ENCODE data around the gene RYR1. TPM values are rescaled to one million over a fixed set of nuclear protein-coding genes. Genes with fewer than 3 reads are reported as not detected.

Gene RYR1
- total and polyA plus RNA-seq, 2 donors from 2014 or later = 0.69 to 2.8 TPM

DNA sequence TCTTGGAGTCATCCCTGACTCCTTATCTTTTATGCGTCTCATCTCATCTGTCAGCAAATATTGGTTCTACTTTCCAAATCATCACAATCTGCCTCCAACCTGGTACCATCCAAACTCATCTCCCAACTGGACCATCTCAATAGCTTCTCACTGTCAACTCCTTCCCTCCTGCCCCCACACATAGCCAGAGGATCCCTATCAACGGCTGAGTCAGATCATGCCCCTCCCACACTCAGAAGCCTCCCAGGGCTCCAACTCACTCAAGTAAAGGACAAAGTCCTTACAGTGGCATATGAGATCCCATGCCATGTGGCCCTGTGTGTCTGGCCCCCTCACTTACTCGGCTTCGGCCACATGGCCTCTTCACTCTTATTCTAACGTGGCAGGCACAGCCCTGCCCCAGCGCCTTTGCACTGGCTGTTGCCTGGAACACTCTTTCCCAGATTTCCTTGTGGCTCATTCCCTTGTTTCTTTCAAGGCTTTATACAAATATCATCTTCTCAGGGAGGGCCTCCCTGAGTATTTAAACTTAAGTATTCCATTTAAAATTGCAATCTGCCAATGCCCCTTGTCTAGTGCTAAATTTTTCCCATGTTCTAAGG is 40.7 kb upstream of the RYR1 start:
- no peak for FAIRE-seq
- H3K36me3 ChIP-seq (ENCODE audit: control insufficient read depth in 2 of 3, insufficient read depth in 3 of 3, low read length in 3 of 3) = no peaks in the 10 kb centered on the region
- H3K27me3 ChIP-seq (ENCODE audit: control insufficient read depth, insufficient read depth, low read length) = peaks cover 13% of the 10 kb centered on the region
- H3K9me3 ChIP-seq (ENCODE audit: control insufficient read depth in 2 of 3, insufficient read depth in 1 of 3, low read length in 3 of 3) = no peaks in the 10 kb centered on the region
- TF ChIP-seq, protein P1, sequence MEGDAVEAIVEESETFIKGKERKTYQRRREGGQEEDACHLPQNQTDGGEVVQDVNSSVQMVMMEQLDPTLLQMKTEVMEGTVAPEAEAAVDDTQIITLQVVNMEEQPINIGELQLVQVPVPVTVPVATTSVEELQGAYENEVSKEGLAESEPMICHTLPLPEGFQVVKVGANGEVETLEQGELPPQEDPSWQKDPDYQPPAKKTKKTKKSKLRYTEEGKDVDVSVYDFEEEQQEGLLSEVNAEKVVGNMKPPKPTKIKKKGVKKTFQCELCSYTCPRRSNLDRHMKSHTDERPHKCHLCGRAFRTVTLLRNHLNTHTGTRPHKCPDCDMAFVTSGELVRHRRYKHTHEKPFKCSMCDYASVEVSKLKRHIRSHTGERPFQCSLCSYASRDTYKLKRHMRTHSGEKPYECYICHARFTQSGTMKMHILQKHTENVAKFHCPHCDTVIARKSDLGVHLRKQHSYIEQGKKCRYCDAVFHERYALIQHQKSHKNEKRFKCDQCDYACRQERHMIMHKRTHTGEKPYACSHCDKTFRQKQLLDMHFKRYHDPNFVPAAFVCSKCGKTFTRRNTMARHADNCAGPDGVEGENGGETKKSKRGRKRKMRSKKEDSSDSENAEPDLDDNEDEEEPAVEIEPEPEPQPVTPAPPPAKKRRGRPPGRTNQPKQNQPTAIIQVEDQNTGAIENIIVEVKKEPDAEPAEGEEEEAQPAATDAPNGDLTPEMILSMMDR (IDR thresholded peaks at IDR 0.05; ENCODE audit: borderline replicate concordance, extremely low read depth, insufficient read depth) = no peak
- intact Hi-C loops (cut with DNase I) = loop anchor here (10.0 kb wide), 1 partner anchor 232 kb away; no protein-coding TSS in a partner anchor
- no peaks in the 10 kb centered on the region for H3K4me1 ChIP-seq (ENCODE audit: control insufficient read depth in 2 of 3, insufficient read depth in 2 of 3, low read depth in 1 of 3, low read length in 3 of 3)
- H3K9ac ChIP-seq (ENCODE audit: low read length in 3 of 3) = no peak overlapping the region
- H3K27ac ChIP-seq (ENCODE audit: low read depth in 2 of 2, low read length in 2 of 2) = no peak overlapping the region
- no peak overlapping the region for H3K4me3 ChIP-seq (ENCODE audit: low read length in 3 of 3)
- DNase-seq = no peak

DNA sequence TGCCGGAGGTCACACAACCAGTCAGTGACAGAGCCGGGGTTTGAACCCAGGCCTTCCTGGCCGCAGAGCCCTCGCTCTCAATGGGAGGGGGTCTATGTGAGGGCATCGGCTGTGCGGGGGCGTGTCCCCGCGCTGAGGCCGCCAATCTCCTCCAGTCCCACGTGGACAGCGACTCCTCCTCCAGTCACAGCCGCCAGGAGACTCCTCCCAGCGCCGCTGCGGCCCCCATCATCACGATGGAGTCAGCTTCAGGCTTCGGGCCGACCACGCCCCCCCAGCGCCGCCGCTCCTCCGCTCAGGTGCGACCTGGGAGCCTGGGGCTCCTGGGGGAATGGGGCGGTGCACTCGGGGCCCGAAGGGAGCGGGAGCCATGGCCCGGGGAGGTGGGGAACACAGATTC is 39.0 kb upstream of the RYR1 start:
- no peak overlapping the region for H3K4me3 ChIP-seq (ENCODE audit: low read length in 3 of 3)
- H3K36me3 ChIP-seq (ENCODE audit: control insufficient read depth in 2 of 3, insufficient read depth in 3 of 3, low read length in 3 of 3) = no peaks in the 10 kb centered on the region
- TF ChIP-seq, protein P1 (IDR thresholded peaks at IDR 0.05; ENCODE audit: borderline replicate concordance, extremely low read depth, insufficient read depth) = no peak
- no peaks in the 10 kb centered on the region for H3K9me3 ChIP-seq (ENCODE audit: control insufficient read depth in 2 of 3, insufficient read depth in 1 of 3, low read length in 3 of 3)
- H3K4me1 ChIP-seq (ENCODE audit: control insufficient read depth in 2 of 3, insufficient read depth in 2 of 3, low read depth in 1 of 3, low read length in 3 of 3) = no peaks in the 10 kb centered on the region
- peak in 4 of 5 donors; percentile 83 to 92 (median 88) for DNase-seq
- no peak overlapping the region for H3K27ac ChIP-seq (ENCODE audit: low read depth in 2 of 2, low read length in 2 of 2)
- H3K27me3 ChIP-seq (ENCODE audit: control insufficient read depth, insufficient read depth, low read length) = peaks cover 13% of the 10 kb centered on the region
- intact Hi-C loops (cut with DNase I) = loop anchor here (10.0 kb wide), 1 partner anchor 230 kb away; no protein-coding TSS in a partner anchor
- H3K9ac ChIP-seq (ENCODE audit: low read length in 3 of 3) = no peak overlapping the region
- FAIRE-seq = no peak

DNA sequence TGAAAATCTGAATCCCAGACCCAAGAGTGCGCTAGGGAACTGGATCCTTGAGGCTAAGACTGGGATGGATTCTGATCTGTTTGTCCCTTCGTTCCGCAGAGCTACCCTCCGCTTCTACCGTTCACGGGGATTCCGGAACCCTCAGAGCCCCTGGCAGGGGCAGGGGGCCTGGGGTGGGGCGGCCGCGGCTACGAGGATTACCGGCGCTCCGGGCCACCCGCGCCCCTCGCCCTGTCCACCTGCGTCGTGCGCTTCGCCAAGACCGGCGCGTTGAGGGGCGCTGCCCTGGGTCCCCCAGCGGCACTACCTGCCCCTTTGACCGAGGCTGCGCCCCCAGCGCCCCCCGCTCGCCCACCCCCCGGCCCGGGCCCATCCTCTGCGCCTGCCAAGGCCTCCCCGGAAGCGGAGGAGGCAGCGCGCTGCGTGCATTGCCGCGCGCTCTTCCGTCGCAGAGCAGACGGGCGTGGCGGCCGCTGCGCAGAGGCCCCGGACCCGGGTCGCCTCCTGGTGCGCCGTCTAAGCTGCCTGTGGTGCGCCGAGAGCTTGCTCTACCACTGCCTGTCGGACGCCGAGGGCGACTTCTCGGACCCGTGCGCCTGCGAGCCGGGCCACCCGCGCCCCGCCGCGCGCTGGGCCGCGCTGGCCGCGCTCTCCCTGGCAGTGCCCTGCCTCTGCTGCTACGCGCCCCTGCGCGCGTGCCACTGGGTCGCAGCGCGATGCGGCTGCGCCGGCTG is 37.9 kb upstream of the RYR1 start:
- peak in 3 of 5 donors; percentile 31 to 64 (median 59) for DNase-seq
- no peak overlapping the region for H3K4me3 ChIP-seq (ENCODE audit: low read length in 3 of 3)
- H3K27ac ChIP-seq (ENCODE audit: low read depth in 2 of 2, low read length in 2 of 2) = no peak overlapping the region
- peaks cover 13% of the 10 kb centered on the region for H3K27me3 ChIP-seq (ENCODE audit: control insufficient read depth, insufficient read depth, low read length)
- H3K9me3 ChIP-seq (ENCODE audit: control insufficient read depth in 2 of 3, insufficient read depth in 1 of 3, low read length in 3 of 3) = no peaks in the 10 kb centered on the region
- H3K4me1 ChIP-seq (ENCODE audit: control insufficient read depth in 2 of 3, insufficient read depth in 2 of 3, low read depth in 1 of 3, low read length in 3 of 3) = no peaks in the 10 kb centered on the region
- no peak overlapping the region for H3K9ac ChIP-seq (ENCODE audit: low read length in 3 of 3)
- no peak for FAIRE-seq
- intact Hi-C loops (cut with DNase I) = loop anchor here (10.0 kb wide), 1 partner anchor 229 kb away; no protein-coding TSS in a partner anchor
- TF ChIP-seq, protein P1 (IDR thresholded peaks at IDR 0.05; ENCODE audit: borderline replicate concordance, extremely low read depth, insufficient read depth) = no peak
- H3K36me3 ChIP-seq (ENCODE audit: control insufficient read depth in 2 of 3, insufficient read depth in 3 of 3, low read length in 3 of 3) = no peaks in the 10 kb centered on the region
